Type B pancreatic cell (in vitro differentiated cells): ENCODE data around the gene IGF2. TPM values are rescaled to one million over a fixed set of nuclear protein-coding genes. Genes with fewer than 3 reads are reported as not detected.

Experiments used
- DNase-seq: peaks from one replicate; pipeline ENCODE4 v3.0.0; 2021; ENCODE audit warnings: mixed read lengths; ENCODE audit not compliant: unreplicated experiment; ENCODE audit errors: extremely low spot score
- H3K27ac Mint-ChIP-seq: 2 replicates; pipeline ENCODE4 v1.8.0; 2021; ENCODE audit warnings: mild to moderate bottlenecking, mixed read lengths
- H3K27me3 Mint-ChIP-seq: 2 replicates; pipeline ENCODE4 v1.8.0; 2021; ENCODE audit warnings: mixed read lengths
- H3K36me3 Mint-ChIP-seq: 2 replicates; pipeline ENCODE4 v1.8.0; 2021; ENCODE audit warnings: mixed read lengths
- H3K4me1 Mint-ChIP-seq: one replicate; pipeline ENCODE4 v1.8.0; 2021; ENCODE audit warnings: mixed read lengths; ENCODE audit not compliant: unreplicated experiment
- H3K4me3 Mint-ChIP-seq: 2 replicates; pipeline ENCODE4 v1.8.0; 2021; ENCODE audit warnings: mild to moderate bottlenecking, mixed read lengths
- H3K9me3 Mint-ChIP-seq: 2 replicates; pipeline ENCODE4 v1.8.0; 2021; ENCODE audit warnings: mixed read lengths
- CTCF ChIP-seq: fragments of 200-600 bp; sonication (generic); conservative IDR thresholded peaks from 2 replicates; pipeline ENCODE4 v1.5.0; 2021; ENCODE audit warnings: antibody characterized with exemption, mild to moderate bottlenecking
- total RNA-seq: library from RNA; stranded (reverse); gene quantifications from 2 replicates; pipeline ENCODE4 v1.2.1, GENCODE V29; 2021; ENCODE audit warnings: low replicate concordance

Gene IGF2
- total RNA-seq, 1 donor from 2014 or later = 2,350 TPM

- Mint-ChIP-seq H3K36me3 (no peaks in the 10 kb centered on the region), H3K27ac (no peak overlapping the region)
These were observed 25.8 kb upstream of the IGF2 start for GRCh38 chr11:2164861-2165555.

GRCh38 chr11:2164081-2164480 lies 24.9 kb upstream of the IGF2 start:
- no peaks in the 10 kb centered on the region for H3K9me3 Mint-ChIP-seq
- no peak for TF ChIP-seq CTCF
- H3K27ac Mint-ChIP-seq = no peak overlapping the region
- no peaks in the 10 kb centered on the region for H3K36me3 Mint-ChIP-seq
- no peaks in the 10 kb centered on the region for H3K27me3 Mint-ChIP-seq
- no peaks in the 10 kb centered on the region for H3K4me1 Mint-ChIP-seq
- DNase-seq = no peak
- H3K4me3 Mint-ChIP-seq = no peak overlapping the region

More at GRCh38 chr11:2164861-2165555, 25.8 kb upstream of the IGF2 start:
- Mint-ChIP-seq H3K27me3 (no peaks in the 10 kb centered on the region), H3K9me3 (no peaks in the 10 kb centered on the region), H3K4me3 (no peak overlapping the region), H3K4me1 (no peaks in the 10 kb centered on the region)
- TF ChIP-seq CTCF = no peak
- no peak for DNase-seq

GRCh38 chr11:2163428-2163978 lies 24.3 kb upstream of the IGF2 start:
- TF ChIP-seq CTCF = no peak
- Mint-ChIP-seq H3K27ac (no peak overlapping the region), H3K36me3 (no peaks in the 10 kb centered on the region), H3K9me3 (no peaks in the 10 kb centered on the region), H3K4me3 (no peak overlapping the region), H3K4me1 (no peaks in the 10 kb centered on the region), H3K27me3 (no peaks in the 10 kb centered on the region)
- DNase-seq = no peak

GRCh38 chr11:2160736-2161259 lies 21.6 kb upstream of the IGF2 start, which contains the start of gene INS:
Gene INS (minus strand): TSS chr11:2161209. CDS start chr11:2160971, 238 bp downstream.
- Mint-ChIP-seq H3K36me3 (no peaks in the 10 kb centered on the region), H3K4me1 (no peaks in the 10 kb centered on the region), H3K27ac (no peak within 1 kb of the TSS), H3K27me3 (no peaks in the 10 kb centered on the region), H3K4me3 (no peak within 1 kb of the TSS), H3K9me3 (no peaks in the 10 kb centered on the region)
- no peak for TF ChIP-seq CTCF
- no peak for DNase-seq

- Mint-ChIP-seq H3K4me1 (no peaks in the 10 kb centered on the region), H3K27me3 (no peaks in the 10 kb centered on the region), H3K9me3 (no peaks in the 10 kb centered on the region), H3K4me3 (no peak overlapping the region), H3K27ac (no peak overlapping the region), H3K36me3 (no peaks in the 10 kb centered on the region)
- TF ChIP-seq CTCF = no peak
- DNase-seq = no peak
These were observed 20.6 kb upstream of the IGF2 start for GRCh38 chr11:2159536-2160413.
